ENCODE results near the gene TXNL4A. TPM values are rescaled to one million over a fixed set of nuclear protein-coding genes. Genes with fewer than 3 reads are reported as not detected.

TXNL4A gene
- total RNA-seq, 1 experiment from 2014 or later: 416 TPM

GRCh38 chr18:79972720-79973119 is 15.6 kb downstream of the TXNL4A start:
- H3K27me3 ChIP-seq (ENCODE audit: control insufficient read depth, insufficient read depth, low read length): no peaks in the 10 kb centered on the region
- no peak overlapping the region for H3K4me3 ChIP-seq (ENCODE audit: low read depth in 2 of 2, low read length in 2 of 2)
- intact Hi-C loops (cut with micrococcal nuclease; ENCODE audit: unreplicated experiment): loop anchor here (10.0 kb wide), 1 partner anchor 172 kb away; no protein-coding TSS in a partner anchor
- no peak for DNase-seq (ENCODE audit: low read depth, low spot score)
- no peaks in the 10 kb centered on the region for H3K9me3 ChIP-seq (ENCODE audit: control insufficient read depth, insufficient read depth, low read depth, low read length)
- H3K36me3 ChIP-seq (ENCODE audit: control insufficient read depth, insufficient read depth, low read length): peaks cover 13% of the 10 kb centered on the region
- no peak overlapping the region for H3K27ac ChIP-seq (ENCODE audit: low read length)
- POLR2A ChIA-PET: no interaction called here
- H3K4me1 ChIP-seq (ENCODE audit: control insufficient read depth, insufficient read depth, low read length): peaks cover 9% of the 10 kb centered on the region; the same call in 1 of the 2 replicates
- in situ Hi-C loops (cut with HindIII; ENCODE audit: low pct_unique_long_range_greater_than_20kb, low sequenced_read_pairs): no loop called here
- no peak for TF ChIP-seq CTCF (IDR thresholded peaks at IDR 0.05)
- no peak for TF ChIP-seq REST (IDR thresholded peaks at IDR 0.05; ENCODE audit: insufficient read depth in 1 of 2, low read depth in 2 of 2, low read length in 1 of 2)
- no peak for TF ChIP-seq POLR2AphosphoS5 (IDR thresholded peaks at IDR 0.05; ENCODE audit: low read depth, low read length)
- TF ChIP-seq SIN3A (IDR thresholded peaks at IDR 0.05; ENCODE audit: borderline replicate concordance, insufficient read depth, low read depth, low read length): no peak
- TF ChIP-seq TCF7L2 (IDR thresholded peaks at IDR 0.05; ENCODE audit: low read depth, low read length): no peak
- CTCF ChIA-PET: no interaction called here
- BruUV-seq (replicated peaks): no TSS peak
- no peak for ATAC-seq

GRCh38 chr18:79971986-79972385 is 16.4 kb downstream of the TXNL4A start:
- intact Hi-C loops (cut with micrococcal nuclease; ENCODE audit: unreplicated experiment): loop anchor here (10.0 kb wide), 1 partner anchor 173 kb away; no protein-coding TSS in a partner anchor
- CTCF ChIA-PET: no interaction called here
- H3K4me1 ChIP-seq (ENCODE audit: control insufficient read depth, insufficient read depth, low read length): peaks cover 16% of the 10 kb centered on the region
- H3K4me3 ChIP-seq (ENCODE audit: low read depth in 2 of 2, low read length in 2 of 2): no peak overlapping the region
- ATAC-seq (no peak), DNase-seq (ENCODE audit: low read depth, low spot score) (no peak)
- no TSS peak for BruUV-seq (replicated peaks)
- POLR2A ChIA-PET: no interaction called here
- in situ Hi-C loops (cut with HindIII; ENCODE audit: low pct_unique_long_range_greater_than_20kb, low sequenced_read_pairs): no loop called here
- TF ChIP-seq POLR2AphosphoS5 (IDR thresholded peaks at IDR 0.05; ENCODE audit: low read depth, low read length): no peak
- no peak for TF ChIP-seq REST (IDR thresholded peaks at IDR 0.05; ENCODE audit: insufficient read depth in 1 of 2, low read depth in 2 of 2, low read length in 1 of 2)
- TF ChIP-seq CTCF (IDR thresholded peaks at IDR 0.05): no peak
- no peak for TF ChIP-seq TCF7L2 (IDR thresholded peaks at IDR 0.05; ENCODE audit: low read depth, low read length)
- no peak for TF ChIP-seq SIN3A (IDR thresholded peaks at IDR 0.05; ENCODE audit: borderline replicate concordance, insufficient read depth, low read depth, low read length)
- H3K36me3 ChIP-seq (ENCODE audit: control insufficient read depth, insufficient read depth, low read length): peaks cover 13% of the 10 kb centered on the region
- H3K27me3 ChIP-seq (ENCODE audit: control insufficient read depth, insufficient read depth, low read length): no peaks in the 10 kb centered on the region
- no peak overlapping the region for H3K27ac ChIP-seq (ENCODE audit: low read length)
- H3K9me3 ChIP-seq (ENCODE audit: control insufficient read depth, insufficient read depth, low read depth, low read length): no peaks in the 10 kb centered on the region
